ENCODE results near the gene S100A14.

The S100A14 gene

DNA sequence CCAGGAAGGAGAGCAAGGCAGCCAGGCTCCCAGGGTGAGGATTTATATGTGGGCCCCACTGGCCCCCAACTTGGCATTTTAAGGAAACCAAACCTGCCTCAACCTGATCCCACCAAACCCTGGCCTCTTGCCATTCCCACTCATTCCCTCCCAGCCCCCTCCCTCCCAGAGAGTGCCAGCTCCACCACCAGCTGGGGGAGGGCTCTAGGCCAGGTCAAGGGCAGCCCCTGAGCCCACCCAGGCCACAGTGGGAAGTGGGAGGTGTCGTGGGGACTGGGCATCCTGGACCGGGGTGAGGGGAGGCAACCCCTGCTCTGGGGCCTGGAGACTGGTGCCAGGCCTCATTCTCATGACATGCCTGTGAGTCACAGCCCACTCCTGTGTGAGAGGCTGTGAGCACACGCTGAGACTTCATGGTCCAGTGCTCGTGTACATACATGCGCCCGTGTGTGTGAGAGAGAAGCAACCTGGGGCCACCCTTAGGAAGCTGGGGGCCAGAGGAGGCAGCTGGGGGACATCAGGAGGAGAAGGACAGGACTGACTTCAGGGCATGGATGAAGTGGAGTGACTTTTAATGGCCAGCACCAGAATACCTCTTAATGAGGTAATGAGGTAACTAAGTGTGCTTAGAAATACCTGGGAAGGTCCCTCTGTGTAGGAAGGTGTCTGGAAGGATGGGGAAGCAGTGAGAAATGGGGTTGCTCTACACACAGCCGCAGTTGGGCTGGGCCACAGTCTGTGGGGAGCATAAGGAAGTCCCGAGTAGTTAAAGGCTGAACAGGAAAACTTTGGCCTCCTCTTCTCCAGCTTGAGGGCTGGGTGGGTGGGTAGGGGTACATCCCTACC lies 50.4 kb downstream of the S100A14 start, which contains the start of gene S100A2:
S100A2 (minus strand) TSS at position 316 of the 846 bp plus-strand sequence. CDS start 1,967 bp downstream, outside the sequence.
- Histone ChIP-seq H3K79me2 (ENCODE audit: low read length) (no peaks in the 10 kb centered on the region), H3K4me1 (ENCODE audit: low read length) (peaks cover 12% of the 10 kb centered on the region), H3K27me3 (replicated peaks; ENCODE audit: insufficient read depth, low read length) (no peaks in the 10 kb centered on the region), H3F3A (ENCODE audit: insufficient read depth, low read length) (no peaks in the 10 kb centered on the region), H3K36me3 (replicated peaks; ENCODE audit: insufficient read depth, low read length) (no peaks in the 10 kb centered on the region), H4K20me1 (ENCODE audit: insufficient read depth, low read length) (no peaks in the 10 kb centered on the region), H3K4me3 (ENCODE audit: low read length) (no peak within 1 kb of the TSS), H3K27ac (ENCODE audit: low read length) (no peak within 1 kb of the TSS), H3K9me2 (replicated peaks; ENCODE audit: insufficient read depth, low read length) (no peaks in the 10 kb centered on the region), H3K9ac (ENCODE audit: low read length) (peak within 1 kb of the TSS; percentile 14; the same call in 1 of the 2 replicates), H3K9me3 (replicated peaks; ENCODE audit: insufficient read depth, low read length) (no peaks in the 10 kb centered on the region), H2AFZ (ENCODE audit: low read length) (peak within 1 kb of the TSS; percentile 66), H3K4me2 (ENCODE audit: low read depth, low read length) (peak within 1 kb of the TSS; percentile 27)
- DNase-seq, result no peak
- no peak for TF ChIP-seq EZH2 (optimal IDR thresholded peaks at IDR 0.05; ENCODE audit: low read depth, low read length)
- TF ChIP-seq, protein P1, sequence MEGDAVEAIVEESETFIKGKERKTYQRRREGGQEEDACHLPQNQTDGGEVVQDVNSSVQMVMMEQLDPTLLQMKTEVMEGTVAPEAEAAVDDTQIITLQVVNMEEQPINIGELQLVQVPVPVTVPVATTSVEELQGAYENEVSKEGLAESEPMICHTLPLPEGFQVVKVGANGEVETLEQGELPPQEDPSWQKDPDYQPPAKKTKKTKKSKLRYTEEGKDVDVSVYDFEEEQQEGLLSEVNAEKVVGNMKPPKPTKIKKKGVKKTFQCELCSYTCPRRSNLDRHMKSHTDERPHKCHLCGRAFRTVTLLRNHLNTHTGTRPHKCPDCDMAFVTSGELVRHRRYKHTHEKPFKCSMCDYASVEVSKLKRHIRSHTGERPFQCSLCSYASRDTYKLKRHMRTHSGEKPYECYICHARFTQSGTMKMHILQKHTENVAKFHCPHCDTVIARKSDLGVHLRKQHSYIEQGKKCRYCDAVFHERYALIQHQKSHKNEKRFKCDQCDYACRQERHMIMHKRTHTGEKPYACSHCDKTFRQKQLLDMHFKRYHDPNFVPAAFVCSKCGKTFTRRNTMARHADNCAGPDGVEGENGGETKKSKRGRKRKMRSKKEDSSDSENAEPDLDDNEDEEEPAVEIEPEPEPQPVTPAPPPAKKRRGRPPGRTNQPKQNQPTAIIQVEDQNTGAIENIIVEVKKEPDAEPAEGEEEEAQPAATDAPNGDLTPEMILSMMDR (IDR thresholded peaks at IDR 0.05; ENCODE audit: low read length), result no peak
- no peak for TF ChIP-seq EZH2phosphoT487 (IDR thresholded peaks at IDR 0.05; ENCODE audit: low read length)

All from MM.1S (cell line).